ENCODE data around the gene LRP8.
A peak's percentile ranks its signal among the peaks of the same experiment; 100 is the strongest.

LRP8 gene

GRCh38 chr1:53328009-53328461 lies at the start of gene LRP8:
Gene LRP8 (minus strand): TSS chr1:53328070. CDS start chr1:53327912, 158 bp downstream.
- DNase-seq (ENCODE audit: low spot score), result peak; percentile 51

GRCh38 chr1:53377438-53377841 lies 49.6 kb upstream of the LRP8 start:
- no peak for DNase-seq (ENCODE audit: low spot score)

- DNase-seq (ENCODE audit: low spot score), result no peak
These were observed 49.0 kb upstream of the LRP8 start for GRCh38 chr1:53376742-53377437.

- no peak for DNase-seq (ENCODE audit: low spot score)
These were observed 48.2 kb upstream of the LRP8 start for GRCh38 chr1:53376041-53376461.

- no peak for DNase-seq (ENCODE audit: low spot score)
These were observed 47.6 kb upstream of the LRP8 start for GRCh38 chr1:53375440-53375839.

GRCh38 chr1:53373246-53373645 lies 45.4 kb upstream of the LRP8 start:
- no peak for DNase-seq (ENCODE audit: low spot score)

- no peak for DNase-seq (ENCODE audit: low spot score)
These were observed 44.7 kb upstream of the LRP8 start for GRCh38 chr1:53372501-53372951.

GRCh38 chr1:53371851-53372250 lies 44.0 kb upstream of the LRP8 start:
- no peak for DNase-seq (ENCODE audit: low spot score)

GRCh38 chr1:53371121-53371666 lies 43.3 kb upstream of the LRP8 start:
- DNase-seq (ENCODE audit: low spot score), result no peak

GRCh38 chr1:53370369-53370961 lies 42.6 kb upstream of the LRP8 start:
- DNase-seq (ENCODE audit: low spot score), result no peak

GRCh38 chr1:53369761-53370160 lies 41.9 kb upstream of the LRP8 start:
- no peak for DNase-seq (ENCODE audit: low spot score)

- no peak for DNase-seq (ENCODE audit: low spot score)
These were observed 41.3 kb upstream of the LRP8 start for GRCh38 chr1:53369034-53369750.

GRCh38 chr1:53368314-53369033 lies 40.6 kb upstream of the LRP8 start:
- DNase-seq (ENCODE audit: low spot score), result no peak

GRCh38 chr1:53367503-53368313 lies 39.8 kb upstream of the LRP8 start:
- no peak for DNase-seq (ENCODE audit: low spot score)

- no peak for DNase-seq (ENCODE audit: low spot score)
These were observed 39.1 kb upstream of the LRP8 start for GRCh38 chr1:53366901-53367502.

GRCh38 chr1:53365437-53366063 lies 37.7 kb upstream of the LRP8 start:
- DNase-seq (ENCODE audit: low spot score), result no peak

- no peak for DNase-seq (ENCODE audit: low spot score)
These were observed 35.2 kb upstream of the LRP8 start for GRCh38 chr1:53362851-53363642.

GRCh38 chr1:53362270-53362669 lies 34.4 kb upstream of the LRP8 start:
- DNase-seq (ENCODE audit: low spot score), result no peak

GRCh38 chr1:53361541-53361961 lies 33.7 kb upstream of the LRP8 start:
- no peak for DNase-seq (ENCODE audit: low spot score)

GRCh38 chr1:53359934-53360276 lies 32.0 kb upstream of the LRP8 start:
- DNase-seq (ENCODE audit: low spot score), result no peak

All from COLO829 (cell line).